Heart left ventricle (tissue), 16 donors: ENCODE measurements around the gene CA9. TPM values are rescaled to one million over a fixed set of nuclear protein-coding genes. Genes with fewer than 3 reads are reported as not detected.
A peak's percentile ranks its signal among the peaks of the same experiment; 100 is the strongest.

ENCODE experiments used
- ATAC-seq, 4 donors: fragments of 200-7000 bp; cut with Tn5 transposase; one replicate each; pipeline ENCODE4 v1.9.1; 2020 to 2022; ENCODE audit warnings: moderate library complexity in 4 of 4, mild to moderate bottlenecking in 3 of 4, moderate number of reproducible peaks in 1 of 4
- DNase-seq, 5 donors: peaks; one replicate each; pipeline ENCODE4 v3.0.0-alpha.2; 2020
- H3K27ac ChIP-seq, 12 donors: fragments of 200-600 bp; sonication (generic) in 4 of 12; one replicate each; pipeline versions ENCODE4 v1.5.0 to v1.8.0; 2016 to 2022; ENCODE audit warnings: mild to moderate bottlenecking in 2 of 12
- H3K27me3 ChIP-seq, 9 donors: fragments of 200-600 bp; sonication (generic) in 2 of 9; one replicate each; pipeline versions ENCODE4 v1.5.1 to v1.8.0; 2016 to 2022; ENCODE audit warnings: mild to moderate bottlenecking in 3 of 9
- H3K36me3 ChIP-seq, 9 donors: fragments of 200-600 bp; sonication (generic) in 2 of 9; one replicate each; pipeline versions ENCODE4 v1.5.0 to v1.8.0; 2018 to 2022; ENCODE audit warnings: mild to moderate bottlenecking in 2 of 9
- H3K4me1 ChIP-seq, 12 donors: fragments of 200-600 bp; sonication (generic) in 4 of 12; one replicate each; pipeline versions ENCODE4 v1.5.0 to v1.8.0; 2016 to 2022; ENCODE audit warnings: mild to moderate bottlenecking in 3 of 12
- H3K4me3 ChIP-seq, 12 donors: fragments of 200-600 bp; sonication (generic) in 4 of 12; one replicate each; pipeline versions ENCODE4 v1.5.0 to v1.8.0; 2017 to 2022; ENCODE audit warnings: mild to moderate bottlenecking in 9 of 12, moderate library complexity in 4 of 12
- H3K9me3 ChIP-seq, 12 donors: fragments of 200-600 bp; sonication (generic) in 4 of 12; one replicate each; pipeline versions ENCODE4 v1.5.0 to v1.8.0; 2016 to 2022; ENCODE audit warnings: mild to moderate bottlenecking in 1 of 12
- POLR2A ChIP-seq, 2 donors: fragments of 450-650 bp; IDR thresholded peaks; one replicate each; pipeline ENCODE4 v1.6.1; 2017; ENCODE audit warnings: antibody characterized with exemption in 2 of 2, mild to moderate bottlenecking in 2 of 2, moderate library complexity in 2 of 2
- WGBS, 4 donors: extraction: QIAGEN DNeasy Blood & Tissue Kit in 2 of 4; methylation state at CpG; one replicate each; pipeline versions ENCODE4 v1.1.5 to v1.1.7; 2013 to 2018; 5-methylcytosine and 5-hydroxymethylcytosine counted together
- intact Hi-C, 10 donors: fragments of 100-400 bp; cut with DNase I; formaldehyde crosslinking; loops; one replicate each; pipeline versions ENCODE4 v1.11.1 to v1.14.2; 2022
- polyA plus RNA-seq, 2 donors: library from polyadenylated mRNA; stranded (reverse); fragments of 200-250 nt; gene quantifications; one replicate each; pipeline ENCODE4 v1.2.3, GENCODE V29; 2013
- total RNA-seq, 9 donors: library from RNA; depleted of rRNA in 2 of 9; stranded (reverse); fragments of >200 nt in 2 of 9; fragmentation: NEBNext Ultra II Directional in 3 of 9; extraction: Animal tissue kit (Norgen Biotek cat#: 25700) in 3 of 9; gene quantifications; one replicate each; pipeline versions ENCODE4 v1.1.0 to v1.2.4, GENCODE V29; 2016 to 2023
- TF ChIP-seq, protein P1 (sequence below), 12 donors: fragments of 200-600 bp; sonication (generic) in 4 of 12; IDR thresholded peaks; one replicate each; pipeline versions ENCODE4 v1.5.0 to v1.8.0; 2018 to 2022; ENCODE audit warnings: antibody characterized with exemption in 12 of 12, mild to moderate bottlenecking in 5 of 12
- donor health status: ischemic (EF 13 %, LVEDD 7.1; RV severe dilation, severe dysfunction).
- donor health status: healthy with polysubstance abuse.
- donor health status: DM: no; HTN: yes; CAD: no.
- donor health status: DM: no; HTN: no; CAD: no.
- donor health status: ischemic (EF 25% LVEDD 6.9; RV normal size, moderate dysfunction).
- donor health status: ischemic (EF 25% LVEDD 5.7; RV mildly dilated, moderate dysfunction).
- donor health status: healthy.
- donor health status: DM: yes; HTN: yes; CAD: no.
- donor health status: ischemic (EF 35%, LVEDD 5.7; RV mildly dilated, moderate dysfunction).
- donor health status: nonischemic (EF 11% LVEDD 7.7; RV severe dilation, severe dysfunction).
- donor health status: DM: yes; HTN: yes; CAD: no.
- donor health status: PGD.
- donor health status: ischemic (EF 29% LVEDD 5.4; RV normal size, mild dysfunction).
- donor health status: nonischemic (EF 23%, LVEDD 6.1; RV moderate dilation, normal function).

The CA9 gene
- total and polyA plus RNA-seq, 11 donors: 0.23 to 13.9 (median 0.54) TPM; not detected in 6

DNA sequence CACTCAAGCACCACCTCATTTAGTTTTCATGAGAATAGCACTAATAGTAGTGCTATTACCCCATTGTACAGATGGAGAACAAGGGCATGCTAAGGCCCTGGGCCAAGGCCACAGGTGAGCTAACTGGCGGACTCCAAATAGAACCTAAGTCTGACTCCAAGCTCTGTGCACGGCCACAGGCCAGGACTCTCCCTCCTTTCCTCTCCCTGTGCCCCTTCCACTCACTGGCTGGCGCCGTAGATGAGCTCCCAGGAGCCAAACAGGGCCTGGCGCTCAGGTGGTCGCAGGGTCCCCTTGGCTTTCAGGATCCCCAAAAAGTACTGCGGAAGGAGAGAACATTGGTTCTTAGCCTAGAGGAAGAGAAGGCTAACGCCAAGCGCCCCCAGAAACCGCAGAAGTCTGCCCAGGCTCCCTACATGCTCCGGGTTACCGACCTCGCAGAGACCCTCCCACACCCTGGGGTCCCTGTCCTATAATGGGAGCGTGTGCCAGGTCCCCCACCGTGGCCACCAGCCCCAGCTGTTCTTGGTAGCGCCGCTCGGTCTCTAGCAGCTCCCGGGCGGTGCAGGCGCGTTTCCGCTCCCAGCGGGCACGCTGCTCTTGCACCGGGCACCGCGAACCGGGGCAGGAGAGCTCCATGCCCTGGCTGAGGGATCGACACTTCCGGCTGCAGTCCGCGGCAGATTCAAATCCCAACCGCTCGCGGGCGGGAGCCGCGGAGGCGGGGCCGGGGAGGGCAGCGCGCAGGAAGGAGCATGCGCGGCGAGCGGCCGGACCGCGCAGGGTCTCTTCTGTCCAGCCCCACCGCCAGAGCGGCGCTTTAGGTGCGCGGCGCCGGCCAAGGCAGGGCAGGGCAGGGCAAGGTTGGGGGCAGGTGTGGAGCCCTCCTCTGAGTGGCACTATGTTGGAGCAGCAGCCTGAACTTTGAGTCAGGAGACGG lies 8.9 kb upstream of the CA9 start, which contains the start of gene ARHGEF39:
Gene ARHGEF39 (minus strand): TSS at position 665 of the 940 bp plus-strand sequence. CDS start 26 bp downstream, at position 639.
- peaks cover 0 to 22% (median 16%) of the 10 kb centered on the region in 9 donors for H3K36me3 ChIP-seq
- H3K4me1 ChIP-seq: peaks cover 0 to 50% (median 27%) of the 10 kb centered on the region in 12 donors
- 8 to 13% (median 8%) methylated on average over 28 to 58 of the region's 58 CpGs for WGBS, 4 donors
- H3K9me3 ChIP-seq: no peaks in the 10 kb centered on the region
- peak within 1 kb of the TSS in 11 of 12 donors; percentile 14 to 99 (median 61) for H3K27ac ChIP-seq
- DNase-seq: peak; percentile 78 to 92 (median 86)
- intact Hi-C loops: loop anchor here in 6 of 10 donors (5.0 kb wide), 4 partner anchors 32 to 82 kb away; partner anchors contain the start of genes GBA2 (in 1 of the 6) and RGP1 (in 1 of the 6)
- H3K27me3 ChIP-seq: no peaks in the 10 kb centered on the region
- TF ChIP-seq, protein P1, sequence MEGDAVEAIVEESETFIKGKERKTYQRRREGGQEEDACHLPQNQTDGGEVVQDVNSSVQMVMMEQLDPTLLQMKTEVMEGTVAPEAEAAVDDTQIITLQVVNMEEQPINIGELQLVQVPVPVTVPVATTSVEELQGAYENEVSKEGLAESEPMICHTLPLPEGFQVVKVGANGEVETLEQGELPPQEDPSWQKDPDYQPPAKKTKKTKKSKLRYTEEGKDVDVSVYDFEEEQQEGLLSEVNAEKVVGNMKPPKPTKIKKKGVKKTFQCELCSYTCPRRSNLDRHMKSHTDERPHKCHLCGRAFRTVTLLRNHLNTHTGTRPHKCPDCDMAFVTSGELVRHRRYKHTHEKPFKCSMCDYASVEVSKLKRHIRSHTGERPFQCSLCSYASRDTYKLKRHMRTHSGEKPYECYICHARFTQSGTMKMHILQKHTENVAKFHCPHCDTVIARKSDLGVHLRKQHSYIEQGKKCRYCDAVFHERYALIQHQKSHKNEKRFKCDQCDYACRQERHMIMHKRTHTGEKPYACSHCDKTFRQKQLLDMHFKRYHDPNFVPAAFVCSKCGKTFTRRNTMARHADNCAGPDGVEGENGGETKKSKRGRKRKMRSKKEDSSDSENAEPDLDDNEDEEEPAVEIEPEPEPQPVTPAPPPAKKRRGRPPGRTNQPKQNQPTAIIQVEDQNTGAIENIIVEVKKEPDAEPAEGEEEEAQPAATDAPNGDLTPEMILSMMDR (IDR thresholded peaks at IDR 0.05): peak in 7 of 12 donors; percentile 7 to 41 (median 17)
- TF ChIP-seq POLR2A (IDR thresholded peaks at IDR 0.05): peak in 1 of 2 donors; percentile 44
- H3K4me3 ChIP-seq: peak within 1 kb of the TSS; percentile 37 to 65 (median 56)
- ATAC-seq: peak; percentile 53 to 89 (median 84)

DNA sequence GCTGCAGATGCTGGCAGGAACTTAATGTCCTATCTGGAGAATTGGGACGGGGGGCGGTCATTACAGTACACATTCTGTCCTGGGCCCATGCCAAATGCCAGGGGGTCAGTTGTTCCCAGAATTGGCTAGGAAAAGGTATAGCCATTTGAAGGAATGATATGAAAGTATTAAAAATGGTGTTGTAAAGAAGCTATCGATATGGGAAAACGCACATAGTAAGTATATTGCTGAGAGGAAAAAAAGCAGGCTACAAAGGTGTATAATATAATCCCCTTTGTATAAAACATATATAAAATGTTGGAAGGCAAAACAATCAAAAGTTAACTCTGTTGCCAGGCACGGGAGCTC lies 8.3 kb upstream of the CA9 start:
- intact Hi-C loops: loop anchor here in 1 of 10 donors (5.0 kb wide), 1 partner anchor 62 kb away; no protein-coding TSS in a partner anchor
- TF ChIP-seq, protein P1 (IDR thresholded peaks at IDR 0.05): no peak
- TF ChIP-seq POLR2A (IDR thresholded peaks at IDR 0.05): no peak
- Histone ChIP-seq H3K27ac (peak overlapping the region in 9 of 12 donors; percentile 36 to 99 (median 65)), H3K4me3 (peak overlapping the region; percentile 37 to 65 (median 56)), H3K27me3 (no peaks in the 10 kb centered on the region), H3K9me3 (no peaks in the 10 kb centered on the region), H3K4me1 (peaks cover 0 to 43% (median 21%) of the 10 kb centered on the region in 12 donors), H3K36me3 (peaks cover 0 to 16% (median 12%) of the 10 kb centered on the region in 9 donors)
- DNase-seq: no peak
- ATAC-seq: no peak
- 33 to 39% (median 36%) methylated on average over 5 of the region's 5 CpGs for WGBS, 4 donors

DNA sequence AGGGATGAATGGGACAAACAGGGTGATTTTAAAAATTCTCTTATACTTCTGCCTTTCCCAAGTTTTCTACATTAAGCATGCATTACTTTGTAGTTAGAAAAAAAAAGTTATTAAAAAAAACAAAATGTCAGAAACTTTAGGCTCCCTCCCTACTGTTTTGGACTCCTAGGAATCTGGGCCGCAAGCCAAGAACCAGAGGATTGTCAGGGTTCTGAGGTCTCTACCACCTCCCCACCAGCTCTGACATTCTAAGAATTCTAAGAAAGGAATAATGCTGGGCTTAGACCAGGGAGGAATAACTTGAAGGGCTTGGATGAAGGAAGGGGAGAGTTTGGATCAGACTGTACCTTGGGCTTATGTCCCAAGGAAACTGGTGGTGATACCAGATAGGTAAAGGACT lies 7.7 kb upstream of the CA9 start:
- 67 to 74% (median 68%) methylated on average over 1 of the region's 1 CpG for WGBS, 4 donors
- Histone ChIP-seq H3K9me3 (no peaks in the 10 kb centered on the region), H3K4me1 (peaks cover 0 to 37% (median 15%) of the 10 kb centered on the region in 12 donors), H3K27ac (no peak overlapping the region), H3K27me3 (no peaks in the 10 kb centered on the region), H3K4me3 (no peak overlapping the region), H3K36me3 (peaks cover 0 to 10% (median 6%) of the 10 kb centered on the region in 9 donors)
- no peak for ATAC-seq
- TF ChIP-seq, protein P1 (IDR thresholded peaks at IDR 0.05): no peak
- TF ChIP-seq POLR2A (IDR thresholded peaks at IDR 0.05): no peak
- no peak for DNase-seq
- intact Hi-C loops: loop anchor here in 2 of 10 donors (2.0 to 5.0 kb wide), 2 partner anchors 21 to 61 kb away; no protein-coding TSS in a partner anchor

DNA sequence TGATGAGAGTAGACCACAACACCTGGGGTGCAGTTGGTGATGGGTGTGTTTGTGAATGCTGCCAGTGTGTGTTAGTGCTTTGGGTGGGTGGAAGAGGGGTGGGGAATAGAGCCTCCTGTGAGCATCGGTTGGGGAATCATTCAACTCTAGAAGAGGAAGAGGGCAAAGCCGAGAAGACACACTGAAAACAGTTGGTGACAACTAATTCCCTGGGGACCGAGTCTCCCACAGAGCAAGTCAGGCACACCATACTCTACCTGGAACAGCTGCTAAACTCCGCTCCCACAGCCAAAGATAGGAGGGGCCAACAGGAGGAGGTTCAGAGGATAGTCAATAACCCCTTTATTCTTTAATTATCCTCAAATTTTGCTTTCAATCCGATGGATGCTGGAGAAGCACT lies 7.2 kb upstream of the CA9 start:
- intact Hi-C loops: loop anchor here in 2 of 10 donors (2.0 to 5.0 kb wide), 2 partner anchors 20 to 61 kb away; no protein-coding TSS in a partner anchor

More for the DNA sequence above, 7.2 kb upstream of the CA9 start:
- no peak overlapping the region for H3K4me3 ChIP-seq
- H3K9me3 ChIP-seq: no peaks in the 10 kb centered on the region
- TF ChIP-seq, protein P1 (IDR thresholded peaks at IDR 0.05): no peak
- no peak for TF ChIP-seq POLR2A (IDR thresholded peaks at IDR 0.05)
- H3K27ac ChIP-seq: no peak overlapping the region
- no peak for ATAC-seq
- H3K27me3 ChIP-seq: no peaks in the 10 kb centered on the region
- H3K4me1 ChIP-seq: peaks cover 0 to 32% (median 11%) of the 10 kb centered on the region in 12 donors
- DNase-seq: no peak
- peaks cover 0 to 5% (median 2%) of the 10 kb centered on the region in 9 donors for H3K36me3 ChIP-seq
- 87 to 93% (median 91%) methylated on average over 5 of the region's 5 CpGs for WGBS, 4 donors
